Upper lobe of left lung (tissue), 6 donors: ENCODE measurements around the gene MRPL23. TPM values are rescaled to one million over a fixed set of nuclear protein-coding genes. Genes with fewer than 3 reads are reported as not detected.
A peak's percentile ranks its signal among the peaks of the same experiment; 100 is the strongest.

Source experiments
- ATAC-seq, 2 donors: fragments of 200-7000 bp; cut with Tn5 transposase; one replicate each; pipeline ENCODE4 v1.9.1; 2022; ENCODE audit warnings: mild to moderate bottlenecking in 2 of 2, moderate library complexity in 2 of 2; ENCODE audit not compliant: low FRiP score in 2 of 2
- DNase-seq, 2 donors: peaks; one replicate each; pipeline ENCODE4 v3.0.0-alpha.2; 2019 to 2020
- H3K27ac ChIP-seq, 4 donors: fragments of 200-600 bp; sonication (generic); one replicate each; pipeline ENCODE4 v1.5.1; 2016 to 2019
- H3K27me3 ChIP-seq, 4 donors: fragments of 200-600 bp; sonication (generic); one replicate each; pipeline ENCODE4 v1.5.1; 2017 to 2019
- H3K36me3 ChIP-seq, 4 donors: fragments of 200-600 bp; sonication (generic); one replicate each; pipeline ENCODE4 v1.5.1; 2016 to 2019
- H3K4me1 ChIP-seq, 4 donors: fragments of 200-600 bp; sonication (generic); one replicate each; pipeline ENCODE4 v1.5.1; 2018 to 2019
- H3K4me3 ChIP-seq, 4 donors: fragments of 200-600 bp; sonication (generic); one replicate each; pipeline ENCODE4 v1.5.1; 2017 to 2019; ENCODE audit warnings: mild to moderate bottlenecking in 2 of 4, moderate library complexity in 1 of 4
- H3K9me3 ChIP-seq, 4 donors: fragments of 200-600 bp; sonication (generic); one replicate each; pipeline ENCODE4 v1.5.1; 2018 to 2019
- EP300 ChIP-seq, 4 donors: sonication (generic); formaldehyde crosslinking; IDR thresholded peaks; one replicate each; pipeline ENCODE4 v1.5.1; 2017; ENCODE audit warnings: antibody characterized with exemption in 4 of 4, control low read depth in 2 of 4
- POLR2A ChIP-seq, 4 donors: fragments of 450-650 bp; IDR thresholded peaks; one replicate each; pipeline ENCODE4 v1.5.1; 2016 to 2017; ENCODE audit warnings: antibody characterized with exemption in 4 of 4, mild to moderate bottlenecking in 2 of 4
- POLR2AphosphoS5 ChIP-seq, 2 donors: sonication (generic); formaldehyde crosslinking; IDR thresholded peaks; one replicate each; pipeline ENCODE4 v1.5.1; 2017; ENCODE audit warnings: antibody characterized with exemption in 2 of 2
- WGBS, 2 donors: methylation state at CpG; one replicate each; pipeline ENCODE4 v1.1.5; 2017 to 2018; 5-methylcytosine and 5-hydroxymethylcytosine counted together
- total RNA-seq, 6 donors: library from RNA; depleted of rRNA in 4 of 6; stranded (reverse); fragments of >200 nt in 4 of 6; gene quantifications; one replicate each; pipeline versions ENCODE4 v1.1.0 to v1.2.1, GENCODE V29; 2016 to 2021
- TF ChIP-seq, protein P1 (sequence below), 6 experiments: fragments of 450-650 bp in 4 of 6; fragments of 200-600 bp in 2 of 6; sonication (generic) in 2 of 6; IDR thresholded peaks; one replicate each; pipeline ENCODE4 v1.5.1; 2016 to 2019; ENCODE audit warnings: antibody characterized with exemption in 6 of 6
- donor health status: DM: no; HTN: no; CAD: no; lungs with moderate emphysema.
- donor health status: DM: no; HTN: yes; CAD: no; lungs with severe emphysema.

MRPL23 gene
- total RNA-seq, 6 donors from 2014 or later, result 62.1 to 287 (median 150) TPM

- no peaks in the 10 kb centered on the region for H3K4me1 ChIP-seq
- no peak for DNase-seq
- no peaks in the 10 kb centered on the region for H3K9me3 ChIP-seq
- H3K27me3 ChIP-seq, result no peaks in the 10 kb centered on the region
- H3K27ac ChIP-seq, result no peak within 1 kb of the TSS
- no peak for TF ChIP-seq POLR2AphosphoS5 (IDR thresholded peaks at IDR 0.05)
- TF ChIP-seq POLR2A (IDR thresholded peaks at IDR 0.05), result no peak
- TF ChIP-seq, protein P1, sequence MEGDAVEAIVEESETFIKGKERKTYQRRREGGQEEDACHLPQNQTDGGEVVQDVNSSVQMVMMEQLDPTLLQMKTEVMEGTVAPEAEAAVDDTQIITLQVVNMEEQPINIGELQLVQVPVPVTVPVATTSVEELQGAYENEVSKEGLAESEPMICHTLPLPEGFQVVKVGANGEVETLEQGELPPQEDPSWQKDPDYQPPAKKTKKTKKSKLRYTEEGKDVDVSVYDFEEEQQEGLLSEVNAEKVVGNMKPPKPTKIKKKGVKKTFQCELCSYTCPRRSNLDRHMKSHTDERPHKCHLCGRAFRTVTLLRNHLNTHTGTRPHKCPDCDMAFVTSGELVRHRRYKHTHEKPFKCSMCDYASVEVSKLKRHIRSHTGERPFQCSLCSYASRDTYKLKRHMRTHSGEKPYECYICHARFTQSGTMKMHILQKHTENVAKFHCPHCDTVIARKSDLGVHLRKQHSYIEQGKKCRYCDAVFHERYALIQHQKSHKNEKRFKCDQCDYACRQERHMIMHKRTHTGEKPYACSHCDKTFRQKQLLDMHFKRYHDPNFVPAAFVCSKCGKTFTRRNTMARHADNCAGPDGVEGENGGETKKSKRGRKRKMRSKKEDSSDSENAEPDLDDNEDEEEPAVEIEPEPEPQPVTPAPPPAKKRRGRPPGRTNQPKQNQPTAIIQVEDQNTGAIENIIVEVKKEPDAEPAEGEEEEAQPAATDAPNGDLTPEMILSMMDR (IDR thresholded peaks at IDR 0.05), result no peak
- no peak for TF ChIP-seq EP300 (IDR thresholded peaks at IDR 0.05)
- H3K36me3 ChIP-seq, result no peaks in the 10 kb centered on the region
- no peak within 1 kb of the TSS for H3K4me3 ChIP-seq
- WGBS, 2 donors, result no CpG with 5 or more reads among the region's 14 CpGs
- peak; percentile 49 to 75 for ATAC-seq
Measured at GRCh38 chr11:1997755-1998154, 50.6 kb downstream of the MRPL23 start, which contains the start of gene H19. Gene H19, minus strand, starts transcription at chr11:1997842.

DNA sequence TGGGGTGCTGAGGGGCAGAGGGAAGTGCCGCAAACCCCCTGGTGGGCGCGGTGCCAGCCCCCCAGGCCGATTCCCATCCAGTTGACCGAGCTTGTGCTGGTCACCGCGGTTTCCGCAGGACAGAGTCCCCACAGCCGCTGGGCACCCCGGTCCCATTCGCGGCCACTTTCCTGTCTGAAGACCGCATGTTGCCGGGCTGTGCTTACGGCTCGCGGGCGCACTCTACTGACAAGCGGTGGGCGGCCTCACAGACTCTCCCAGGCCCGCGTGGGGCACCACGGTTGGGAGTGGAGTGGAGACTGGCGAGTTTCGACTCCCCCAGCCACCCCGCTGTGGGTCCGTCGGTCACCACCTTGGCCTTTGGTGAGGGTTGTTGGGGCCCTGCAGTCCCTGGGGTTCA, 51.2 kb downstream of the MRPL23 start:
- TF ChIP-seq POLR2AphosphoS5 (IDR thresholded peaks at IDR 0.05) (no peak), POLR2A (IDR thresholded peaks at IDR 0.05) (no peak), EP300 (IDR thresholded peaks at IDR 0.05) (no peak)
- TF ChIP-seq, protein P1 (IDR thresholded peaks at IDR 0.05), result no peak
- H3K36me3 ChIP-seq, result no peaks in the 10 kb centered on the region
- DNase-seq (no peak), ATAC-seq (peak; percentile 61 to 74)
- no peaks in the 10 kb centered on the region for H3K4me1 ChIP-seq
- no peak overlapping the region for H3K4me3 ChIP-seq
- no CpG with 5 or more reads among the region's 28 CpGs for WGBS, 2 donors
- H3K27ac ChIP-seq, result no peak overlapping the region
- no peaks in the 10 kb centered on the region for H3K27me3 ChIP-seq
- no peaks in the 10 kb centered on the region for H3K9me3 ChIP-seq

DNA sequence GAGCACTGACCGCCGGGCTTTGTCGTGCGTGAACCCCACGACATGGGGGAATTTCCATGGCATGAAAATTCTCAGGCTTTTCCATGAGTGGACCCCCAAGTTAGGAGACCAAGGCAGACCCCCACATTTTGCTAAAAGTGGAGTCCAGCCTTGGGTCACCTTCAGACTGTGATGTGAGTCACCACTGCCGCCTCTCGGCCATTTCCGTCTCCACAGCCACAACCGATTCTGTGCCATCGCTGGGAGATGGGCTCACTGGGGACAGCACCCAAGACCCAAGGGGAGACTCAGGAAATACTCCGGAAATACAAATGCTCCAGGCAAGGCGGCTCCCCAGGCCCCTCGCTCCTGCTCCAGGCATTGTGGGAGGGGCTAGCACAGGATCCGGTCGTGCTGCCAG, 51.7 kb downstream of the MRPL23 start:
- H3K4me3 ChIP-seq, result no peak overlapping the region
- no peaks in the 10 kb centered on the region for H3K27me3 ChIP-seq
- WGBS, 2 donors, result no CpG with 5 or more reads among the region's 15 CpGs
- TF ChIP-seq POLR2AphosphoS5 (IDR thresholded peaks at IDR 0.05) (no peak), POLR2A (IDR thresholded peaks at IDR 0.05) (no peak), EP300 (IDR thresholded peaks at IDR 0.05) (no peak)
- TF ChIP-seq, protein P1 (IDR thresholded peaks at IDR 0.05), result no peak
- ATAC-seq, result no peak
- no peaks in the 10 kb centered on the region for H3K4me1 ChIP-seq
- no peaks in the 10 kb centered on the region for H3K36me3 ChIP-seq
- no peak overlapping the region for H3K27ac ChIP-seq
- no peaks in the 10 kb centered on the region for H3K9me3 ChIP-seq
- no peak for DNase-seq

GRCh38 chr11:2002042-2002776, 55.1 kb downstream of the MRPL23 start:
- H3K4me1 ChIP-seq, result no peaks in the 10 kb centered on the region
- ATAC-seq (no peak), DNase-seq (no peak)
- H3K36me3 ChIP-seq, result no peaks in the 10 kb centered on the region
- no peak overlapping the region for H3K27ac ChIP-seq
- WGBS, 2 donors, result no CpG with 5 or more reads among the region's 42 CpGs
- TF ChIP-seq, protein P1 (IDR thresholded peaks at IDR 0.05), result no peak
- TF ChIP-seq POLR2A (IDR thresholded peaks at IDR 0.05), result no peak
- no peak for TF ChIP-seq EP300 (IDR thresholded peaks at IDR 0.05)
- TF ChIP-seq POLR2AphosphoS5 (IDR thresholded peaks at IDR 0.05), result no peak
- no peaks in the 10 kb centered on the region for H3K27me3 ChIP-seq
- no peak overlapping the region for H3K4me3 ChIP-seq
- H3K9me3 ChIP-seq, result no peaks in the 10 kb centered on the region

DNA sequence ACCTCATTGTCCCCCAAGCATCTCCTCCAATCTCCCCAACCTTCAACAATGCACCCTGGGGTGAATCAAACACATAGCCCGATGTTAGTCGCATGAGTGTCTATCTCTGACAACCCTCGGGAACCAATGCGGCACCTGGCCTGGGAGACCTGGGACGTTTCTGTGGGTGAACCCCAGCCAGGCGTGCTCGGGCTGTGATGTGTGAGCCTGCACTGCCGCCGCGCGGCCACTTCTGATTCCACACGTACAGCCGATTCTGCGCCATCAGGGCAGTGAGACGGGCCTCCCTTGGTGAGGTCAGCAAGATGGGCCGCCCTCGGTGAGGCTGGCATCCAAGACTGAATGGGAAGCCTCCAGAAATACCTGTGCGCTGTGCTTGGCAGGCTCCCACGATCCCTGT, 55.7 kb downstream of the MRPL23 start:
- no CpG with 5 or more reads among the region's 19 CpGs for WGBS, 2 donors
- ATAC-seq (peak in 1 of 2 donors; percentile 57), DNase-seq (no peak)
- H3K36me3 ChIP-seq, result no peaks in the 10 kb centered on the region
- TF ChIP-seq POLR2AphosphoS5 (IDR thresholded peaks at IDR 0.05), result no peak
- TF ChIP-seq, protein P1 (IDR thresholded peaks at IDR 0.05), result no peak
- no peak for TF ChIP-seq EP300 (IDR thresholded peaks at IDR 0.05)
- no peak for TF ChIP-seq POLR2A (IDR thresholded peaks at IDR 0.05)
- H3K27me3 ChIP-seq, result no peaks in the 10 kb centered on the region
- no peaks in the 10 kb centered on the region for H3K9me3 ChIP-seq
- H3K4me1 ChIP-seq, result no peaks in the 10 kb centered on the region
- no peak overlapping the region for H3K4me3 ChIP-seq
- H3K27ac ChIP-seq, result no peak overlapping the region
